Measurements from ENCODE around the gene SAMD1. TPM values are rescaled to one million over a fixed set of nuclear protein-coding genes. Genes with fewer than 3 reads are reported as not detected.

The SAMD1 gene
- total and polyA plus RNA-seq, 9 of the 15 experiments (the other 6 are each of a cell fraction or from before 2014, with no cell fraction given) = 2.9 to 96.0 (median 43.5) TPM

- TF ChIP-seq FOXP1 (CRISPR knock-in tag; IDR thresholded peaks at IDR 0.05) = 0 out of 2 replicates have a peak, but pooled peaks have one; percentile 10
- TF ChIP-seq SMC3 (conservative IDR thresholded peaks at IDR 0.05; ENCODE audit: insufficient read depth, low read depth, low read length) = peak; percentile 48; the same call in 1 of the 2 replicates
- no peak for TF ChIP-seq PTBP1 (IDR thresholded peaks at IDR 0.05; ENCODE audit: low read depth, low read length)
- TF ChIP-seq TSC22D4 (tag; IDR thresholded peaks at IDR 0.05) = no peak
- TF ChIP-seq, protein P1, sequence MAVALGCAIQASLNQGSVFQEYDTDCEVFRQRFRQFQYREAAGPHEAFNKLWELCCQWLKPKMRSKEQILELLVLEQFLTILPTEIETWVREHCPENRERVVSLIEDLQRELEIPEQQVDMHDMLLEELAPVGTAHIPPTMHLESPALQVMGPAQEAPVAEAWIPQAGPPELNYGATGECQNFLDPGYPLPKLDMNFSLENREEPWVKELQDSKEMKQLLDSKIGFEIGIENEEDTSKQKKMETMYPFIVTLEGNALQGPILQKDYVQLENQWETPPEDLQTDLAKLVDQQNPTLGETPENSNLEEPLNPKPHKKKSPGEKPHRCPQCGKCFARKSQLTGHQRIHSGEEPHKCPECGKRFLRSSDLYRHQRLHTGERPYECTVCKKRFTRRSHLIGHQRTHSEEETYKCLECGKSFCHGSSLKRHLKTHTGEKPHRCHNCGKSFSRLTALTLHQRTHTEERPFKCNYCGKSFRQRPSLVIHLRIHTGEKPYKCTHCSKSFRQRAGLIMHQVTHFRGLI (CRISPR knock-in tag; IDR thresholded peaks at IDR 0.05) = no peak
- no peak for TF ChIP-seq CBFB (CRISPR knock-in tag; IDR thresholded peaks at IDR 0.05)
- no peak for TF ChIP-seq ARHGAP35 (IDR thresholded peaks at IDR 0.05; ENCODE audit: partially characterized antibody)
- TF ChIP-seq, protein P2, sequence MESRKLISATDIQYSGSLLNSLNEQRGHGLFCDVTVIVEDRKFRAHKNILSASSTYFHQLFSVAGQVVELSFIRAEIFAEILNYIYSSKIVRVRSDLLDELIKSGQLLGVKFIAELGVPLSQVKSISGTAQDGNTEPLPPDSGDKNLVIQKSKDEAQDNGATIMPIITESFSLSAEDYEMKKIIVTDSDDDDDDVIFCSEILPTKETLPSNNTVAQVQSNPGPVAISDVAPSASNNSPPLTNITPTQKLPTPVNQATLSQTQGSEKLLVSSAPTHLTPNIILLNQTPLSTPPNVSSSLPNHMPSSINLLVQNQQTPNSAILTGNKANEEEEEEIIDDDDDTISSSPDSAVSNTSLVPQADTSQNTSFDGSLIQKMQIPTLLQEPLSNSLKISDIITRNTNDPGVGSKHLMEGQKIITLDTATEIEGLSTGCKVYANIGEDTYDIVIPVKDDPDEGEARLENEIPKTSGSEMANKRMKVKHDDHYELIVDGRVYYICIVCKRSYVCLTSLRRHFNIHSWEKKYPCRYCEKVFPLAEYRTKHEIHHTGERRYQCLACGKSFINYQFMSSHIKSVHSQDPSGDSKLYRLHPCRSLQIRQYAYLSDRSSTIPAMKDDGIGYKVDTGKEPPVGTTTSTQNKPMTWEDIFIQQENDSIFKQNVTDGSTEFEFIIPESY (CRISPR knock-in tag; IDR thresholded peaks at IDR 0.05) = 0 out of 2 replicates have a peak, but pooled peaks have one; percentile 6
- no peak for TF ChIP-seq ZSCAN32 (CRISPR knock-in tag; IDR thresholded peaks at IDR 0.05)
- no peak for TF ChIP-seq MCM2 (IDR thresholded peaks at IDR 0.05; ENCODE audit: low read depth)
- TF ChIP-seq DLX4 (CRISPR knock-in tag; IDR thresholded peaks at IDR 0.05) = no peak
- no peak for TF ChIP-seq CC2D1A (IDR thresholded peaks at IDR 0.05)
- TF ChIP-seq ETV5 (CRISPR knock-in tag; IDR thresholded peaks at IDR 0.05; ENCODE audit: low read depth) = no peak
- TF ChIP-seq RHOXF2B (CRISPR knock-in tag; conservative IDR thresholded peaks at IDR 0.05) = no peak
- TF ChIP-seq, protein P3, sequence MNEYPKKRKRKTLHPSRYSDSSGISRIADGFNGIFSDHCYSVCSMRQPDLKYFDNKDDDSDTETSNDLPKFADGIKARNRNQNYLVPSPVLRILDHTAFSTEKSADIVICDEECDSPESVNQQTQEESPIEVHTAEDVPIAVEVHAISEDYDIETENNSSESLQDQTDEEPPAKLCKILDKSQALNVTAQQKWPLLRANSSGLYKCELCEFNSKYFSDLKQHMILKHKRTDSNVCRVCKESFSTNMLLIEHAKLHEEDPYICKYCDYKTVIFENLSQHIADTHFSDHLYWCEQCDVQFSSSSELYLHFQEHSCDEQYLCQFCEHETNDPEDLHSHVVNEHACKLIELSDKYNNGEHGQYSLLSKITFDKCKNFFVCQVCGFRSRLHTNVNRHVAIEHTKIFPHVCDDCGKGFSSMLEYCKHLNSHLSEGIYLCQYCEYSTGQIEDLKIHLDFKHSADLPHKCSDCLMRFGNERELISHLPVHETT (CRISPR knock-in tag; conservative IDR thresholded peaks at IDR 0.05 in 1 of 2, IDR thresholded peaks at IDR 0.05 in 1 of 2) = peak in 1 of 2 experiments; percentile 94; a peak in 2 of 4 replicates
- no peak for TF ChIP-seq CREB5 (CRISPR knock-in tag; IDR thresholded peaks at IDR 0.05)
- TF ChIP-seq ZNF561 (CRISPR knock-in tag; conservative IDR thresholded peaks at IDR 0.05) = no peak
- peak; percentile 97 for TF ChIP-seq CTBP1 (IDR thresholded peaks at IDR 0.05; ENCODE audit: borderline replicate concordance)
- TF ChIP-seq CCNT2 (IDR thresholded peaks at IDR 0.05; ENCODE audit: borderline replicate concordance, extremely low read depth, insufficient read length, low read depth, low read length) = peak; percentile 75
- no peak for TF ChIP-seq HNRNPUL1 (IDR thresholded peaks at IDR 0.05; ENCODE audit: low read length)
- TF ChIP-seq POLR2A (conservative IDR thresholded peaks at IDR 0.05) = 0 out of 2 replicates have a peak, but pooled peaks have one; percentile 32
- no peak for TF ChIP-seq ZC3H4 (CRISPR knock-in tag; IDR thresholded peaks at IDR 0.05; ENCODE audit: borderline replicate concordance)
- TF ChIP-seq ZNF311 (CRISPR knock-in tag; IDR thresholded peaks at IDR 0.05) = no peak
Measured at GRCh38 chr19:14073261-14073924, 17.2 kb downstream of the SAMD1 start (continued).
